ENCODE results near the gene TRIO. TPM values are rescaled to one million over a fixed set of nuclear protein-coding genes. Genes with fewer than 3 reads are reported as not detected.
"Not testable (repeated sequence)": the region's sequence is repeated elsewhere in the genome, so short reads cannot be mapped to it uniquely, and the experiment has no call there.

TRIO gene
- total RNA-seq, 1 experiment from 2014 or later = 106 TPM

GRCh38 chr5:14416621-14417275, 273.6 kb downstream of the TRIO start:
- DNase-seq (ENCODE audit: extremely low read depth, low read depth) = no peak

GRCh38 chr5:14417276-14417730, 274.2 kb downstream of the TRIO start:
- DNase-seq (ENCODE audit: extremely low read depth, low read depth) = no peak

GRCh38 chr5:14417792-14418765, 274.9 kb downstream of the TRIO start:
- no peak for DNase-seq (ENCODE audit: extremely low read depth, low read depth)

- DNase-seq (ENCODE audit: extremely low read depth, low read depth) = no peak
Measured at GRCh38 chr5:14419686-14420085, 276.5 kb downstream of the TRIO start.

- no peak for DNase-seq (ENCODE audit: extremely low read depth, low read depth)
Measured at GRCh38 chr5:14420101-14420811, 277.1 kb downstream of the TRIO start.

- no peak for DNase-seq (ENCODE audit: extremely low read depth, low read depth)
Measured at GRCh38 chr5:14421851-14422250, 278.7 kb downstream of the TRIO start.

- DNase-seq (ENCODE audit: extremely low read depth, low read depth) = no peak
Measured at GRCh38 chr5:14424011-14424685, 281.0 kb downstream of the TRIO start.

- DNase-seq (ENCODE audit: extremely low read depth, low read depth) = no peak
Measured at GRCh38 chr5:14425559-14425958, 282.4 kb downstream of the TRIO start.

- no peak for DNase-seq (ENCODE audit: extremely low read depth, low read depth)
Measured at GRCh38 chr5:14426521-14426920, 283.4 kb downstream of the TRIO start.

- no peak for DNase-seq (ENCODE audit: extremely low read depth, low read depth)
Measured at GRCh38 chr5:14428302-14429081, 285.4 kb downstream of the TRIO start.

- no peak for DNase-seq (ENCODE audit: extremely low read depth, low read depth)
Measured at GRCh38 chr5:14429101-14430050, 286.2 kb downstream of the TRIO start.

- no peak for DNase-seq (ENCODE audit: extremely low read depth, low read depth)
Measured at GRCh38 chr5:14431534-14431933, 288.4 kb downstream of the TRIO start.

GRCh38 chr5:14432931-14433589, 289.9 kb downstream of the TRIO start:
- DNase-seq (ENCODE audit: extremely low read depth, low read depth) = no peak

GRCh38 chr5:14435481-14435880, 292.3 kb downstream of the TRIO start:
- DNase-seq (ENCODE audit: extremely low read depth, low read depth) = no peak

- DNase-seq (ENCODE audit: extremely low read depth, low read depth) = not testable (repeated sequence)
Measured at GRCh38 chr5:14436122-14436521, 293.0 kb downstream of the TRIO start.

GRCh38 chr5:14436801-14437542, 293.8 kb downstream of the TRIO start:
- DNase-seq (ENCODE audit: extremely low read depth, low read depth) = no peak

- no peak for DNase-seq (ENCODE audit: extremely low read depth, low read depth)
Measured at GRCh38 chr5:14438195-14438606, 295.1 kb downstream of the TRIO start.

Data from NCI-H460 (cell line).